ENCODE measurements around the gene MBTPS1.

DNA sequence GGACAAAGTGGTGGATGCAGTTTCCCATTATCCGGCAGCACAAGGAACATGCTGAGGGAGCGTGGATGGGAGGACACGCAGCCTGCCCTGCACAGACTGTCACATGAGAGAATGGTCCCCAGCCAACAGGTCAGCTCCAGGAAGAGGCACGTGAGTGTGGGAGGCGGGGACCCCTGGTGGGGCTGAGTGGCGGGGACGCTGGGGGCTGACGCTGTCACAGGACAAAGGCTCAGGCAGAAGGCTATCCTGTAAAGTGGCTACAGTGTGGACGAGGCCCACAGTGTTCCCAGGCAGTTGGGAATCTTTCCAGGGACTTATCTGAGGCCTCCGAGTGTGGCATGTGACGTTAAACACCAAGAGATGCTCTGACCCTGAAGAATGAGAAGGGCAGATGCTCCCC lies 30.4 kb downstream of the MBTPS1 start:
- TF ChIP-seq POLR2A (IDR thresholded peaks at IDR 0.05; ENCODE audit: low read depth, low read length) (no peak), POLR2AphosphoS5 (IDR thresholded peaks at IDR 0.05; ENCODE audit: low read depth, low read length) (no peak)

All from GM12891 (cell line).